HG03025 (cell line): ENCODE measurements around the gene CNTN6.

Experiments used
- ATAC-seq: cut with Tn5 transposase; IDR thresholded peaks from one replicate; pipeline ENCODE4 v1.9.1; 2021; ENCODE audit warnings: mild to moderate bottlenecking, moderate library complexity; ENCODE audit not compliant: unreplicated experiment, low FRiP score

Gene CNTN6

GRCh38 chr3:1171320-1171719, 78.5 kb downstream of the CNTN6 start:
- no peak for ATAC-seq

GRCh38 chr3:1172644-1173043, 79.8 kb downstream of the CNTN6 start:
- ATAC-seq, result no peak

GRCh38 chr3:1179146-1179545, 86.3 kb downstream of the CNTN6 start:
- no peak for ATAC-seq

GRCh38 chr3:1183320-1184048, 90.7 kb downstream of the CNTN6 start:
- ATAC-seq, result no peak

DNA sequence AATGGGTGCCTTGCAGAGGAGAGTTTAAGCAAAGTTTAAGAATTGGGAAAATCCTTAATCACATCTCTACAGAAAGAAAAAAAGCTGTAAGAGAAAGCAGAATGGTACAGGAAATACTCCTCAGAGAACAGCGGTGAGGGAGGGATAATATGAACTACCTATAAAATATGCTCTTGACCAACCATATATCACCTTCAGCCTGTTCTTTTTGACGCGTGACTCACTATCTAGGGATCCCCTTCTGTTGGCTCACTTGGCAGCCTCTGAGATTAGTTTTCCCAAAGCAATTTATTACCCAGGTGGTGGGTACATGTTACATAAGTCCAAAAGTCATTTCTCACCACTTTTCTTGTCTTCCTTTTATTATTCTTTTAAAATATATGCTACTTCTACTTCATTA, 97.7 kb downstream of the CNTN6 start:
- no peak for ATAC-seq

GRCh38 chr3:1191026-1191425, 98.2 kb downstream of the CNTN6 start:
- no peak for ATAC-seq

DNA sequence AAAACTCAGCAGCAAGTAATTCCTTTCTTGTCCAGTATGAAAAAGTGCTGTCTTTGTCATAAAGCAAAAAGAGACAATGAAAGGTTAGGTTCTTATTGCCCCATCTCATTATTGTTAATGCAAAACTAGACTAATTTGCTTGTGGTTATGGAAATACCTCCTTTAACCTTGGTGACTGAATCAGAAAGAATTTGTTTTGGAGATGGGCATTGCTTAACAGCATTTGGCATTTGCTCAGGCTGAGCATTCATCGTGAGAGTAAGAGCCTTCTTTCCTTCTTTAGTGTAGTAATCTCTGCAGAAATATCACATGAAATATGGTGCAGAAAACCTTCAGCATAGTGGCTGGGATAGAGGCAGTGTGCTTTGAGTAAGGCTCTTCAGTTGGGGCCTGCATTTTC, 103.1 kb downstream of the CNTN6 start:
- no peak for ATAC-seq

DNA sequence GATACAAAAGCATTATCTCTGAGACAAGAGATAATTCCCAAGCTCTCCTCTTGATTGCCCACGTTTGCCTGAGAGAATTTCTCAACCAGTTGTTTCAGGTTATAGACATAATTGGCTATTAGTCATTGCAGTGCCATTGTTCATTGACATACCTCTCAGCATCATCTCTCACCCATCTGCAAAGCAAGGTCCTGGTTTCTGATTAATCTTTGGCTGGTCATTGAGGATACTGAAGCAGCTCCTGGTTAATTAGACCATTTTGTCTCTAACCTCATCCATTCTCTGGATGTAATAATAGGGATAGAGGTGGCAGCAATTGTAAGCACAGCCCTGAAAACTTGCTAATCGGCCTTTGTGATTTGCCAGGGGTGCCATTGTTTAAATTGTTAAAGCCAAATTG, 104.2 kb downstream of the CNTN6 start:
- ATAC-seq, result no peak

DNA sequence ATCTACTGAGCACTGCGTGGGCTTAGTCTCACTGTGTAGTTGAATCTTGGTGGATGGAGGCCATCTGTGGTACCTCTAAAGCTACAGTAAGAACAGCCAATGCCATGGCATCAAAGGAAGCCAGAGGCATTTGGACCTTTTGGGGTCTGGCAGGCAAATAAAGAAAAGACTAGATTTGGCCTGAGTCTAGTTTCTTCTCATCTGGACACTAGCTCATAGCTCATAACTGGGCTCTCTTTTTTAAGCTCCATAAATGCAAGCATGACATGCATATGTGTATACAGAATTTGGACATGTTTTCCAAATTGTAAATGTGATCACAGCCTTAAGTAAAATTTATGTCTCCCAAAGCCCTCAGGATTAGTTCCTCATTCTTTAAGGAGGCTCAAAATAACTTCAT, 107.5 kb downstream of the CNTN6 start:
- ATAC-seq, result no peak

- no peak for ATAC-seq
Measured at GRCh38 chr3:1207904-1208303, 115.1 kb downstream of the CNTN6 start.

- ATAC-seq, result no peak
Measured at GRCh38 chr3:1214933-1215332, 122.1 kb downstream of the CNTN6 start.

- ATAC-seq, result no peak
Measured at GRCh38 chr3:1216856-1217255, 124.0 kb downstream of the CNTN6 start.

DNA sequence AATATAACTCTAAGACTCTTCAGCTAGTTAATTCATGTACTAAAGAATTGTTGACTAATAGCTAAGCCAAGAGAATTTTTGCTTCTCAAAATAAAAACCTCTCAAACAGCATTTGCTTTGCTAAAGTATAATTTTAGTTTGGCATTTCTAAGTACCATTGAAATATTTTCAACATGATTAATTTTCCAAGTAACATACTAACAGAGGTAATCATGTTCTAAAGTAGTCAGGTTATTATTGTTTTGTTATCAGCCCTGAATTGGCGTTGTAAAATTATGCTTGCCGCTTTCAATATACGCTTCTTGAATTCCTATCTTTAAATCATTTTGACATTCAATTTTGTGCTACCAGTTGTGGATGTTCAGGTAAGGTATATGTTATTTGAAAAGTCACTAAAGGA, 134.3 kb downstream of the CNTN6 start:
- ATAC-seq, result no peak

DNA sequence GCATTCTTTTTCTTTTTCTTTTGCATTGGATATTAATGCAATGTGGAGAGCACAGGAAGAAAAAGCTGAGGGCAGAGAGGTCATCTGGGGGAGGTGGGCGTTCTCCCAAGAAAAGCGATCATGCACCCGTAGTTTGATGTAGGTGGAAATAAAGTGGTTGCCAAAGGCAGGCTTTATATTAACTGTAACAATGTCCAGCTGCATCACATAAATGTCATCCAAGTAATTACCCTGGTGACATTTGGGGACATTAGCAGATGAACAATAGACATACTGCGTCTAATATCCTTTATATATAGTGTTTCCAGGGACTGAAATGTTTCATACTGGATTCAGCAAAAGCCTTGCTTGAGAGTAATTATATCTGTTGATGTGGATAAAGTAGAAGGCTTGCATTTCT, 135.5 kb downstream of the CNTN6 start:
- no peak for ATAC-seq

DNA sequence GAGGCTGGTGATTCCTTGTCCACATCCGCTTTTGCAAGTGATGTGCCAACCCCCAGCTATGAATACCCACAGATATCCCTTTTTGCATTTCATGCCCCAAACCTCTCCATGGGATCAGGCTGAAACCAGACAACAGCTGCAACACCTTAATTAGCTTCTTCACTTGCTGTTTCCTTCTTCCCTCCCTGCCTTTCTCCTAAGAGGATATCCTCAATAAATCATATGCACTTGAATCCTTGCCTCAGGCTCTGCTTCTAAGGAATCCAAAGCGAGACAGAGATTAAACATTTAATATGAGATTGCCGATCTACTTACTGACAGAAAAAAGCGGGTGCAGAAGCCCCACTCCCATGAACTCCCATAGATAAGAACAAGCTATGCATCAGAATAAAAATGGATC, 138.1 kb downstream of the CNTN6 start:
- ATAC-seq, result no peak

DNA sequence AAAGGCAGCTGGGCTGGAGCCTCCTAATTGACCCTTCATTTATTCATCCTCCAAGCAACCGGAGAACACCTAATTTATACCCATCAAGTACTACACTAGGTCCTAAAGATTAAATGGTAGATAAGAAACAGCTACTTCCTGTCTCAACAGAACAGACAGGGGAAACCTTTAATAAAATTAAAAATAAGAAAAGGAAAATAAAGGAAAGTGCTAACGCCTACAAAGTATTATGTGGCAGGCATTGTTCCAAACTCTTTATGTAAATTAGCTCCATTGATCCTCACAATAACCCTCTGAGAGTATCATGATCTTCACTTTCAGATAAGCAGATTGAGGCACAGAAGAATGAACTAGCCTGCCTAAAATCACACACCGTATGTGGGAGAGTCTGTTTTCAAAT, 139.5 kb downstream of the CNTN6 start:
- no peak for ATAC-seq

DNA sequence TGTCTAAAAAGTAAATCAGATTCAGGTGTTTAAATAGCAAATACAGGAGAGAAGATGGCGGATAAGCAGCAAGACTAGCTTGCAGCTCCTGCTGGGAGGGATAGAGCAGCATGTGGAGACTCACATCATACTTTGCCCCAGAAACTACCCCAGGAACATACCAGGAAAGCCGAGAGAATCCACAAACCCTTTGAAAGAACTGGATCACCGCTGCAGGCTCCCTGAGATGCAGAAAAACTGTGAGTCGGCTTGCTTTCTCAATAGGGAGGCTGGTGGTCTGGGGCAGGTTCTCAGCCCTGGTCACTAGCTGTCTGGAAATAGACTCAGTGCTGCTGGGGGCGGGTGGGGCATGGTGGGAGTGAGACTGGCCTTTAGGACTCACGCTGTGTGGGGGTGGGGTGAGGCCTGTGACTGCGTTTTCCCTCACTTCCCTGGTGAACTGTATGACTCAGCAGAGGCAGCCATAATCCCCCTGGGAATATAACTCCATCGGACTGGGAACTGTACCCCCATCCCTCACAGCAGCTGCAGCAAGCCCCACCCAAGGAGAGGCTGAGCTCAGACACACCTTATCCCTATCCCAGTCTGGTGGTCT, 142.8 kb downstream of the CNTN6 start:
- no peak for ATAC-seq

- no peak for ATAC-seq
Measured at GRCh38 chr3:1251282-1252060, 158.6 kb downstream of the CNTN6 start.

GRCh38 chr3:1252061-1252430, 159.2 kb downstream of the CNTN6 start:
- no peak for ATAC-seq

- no peak for ATAC-seq
Measured at GRCh38 chr3:1262246-1262645, 169.4 kb downstream of the CNTN6 start.

DNA sequence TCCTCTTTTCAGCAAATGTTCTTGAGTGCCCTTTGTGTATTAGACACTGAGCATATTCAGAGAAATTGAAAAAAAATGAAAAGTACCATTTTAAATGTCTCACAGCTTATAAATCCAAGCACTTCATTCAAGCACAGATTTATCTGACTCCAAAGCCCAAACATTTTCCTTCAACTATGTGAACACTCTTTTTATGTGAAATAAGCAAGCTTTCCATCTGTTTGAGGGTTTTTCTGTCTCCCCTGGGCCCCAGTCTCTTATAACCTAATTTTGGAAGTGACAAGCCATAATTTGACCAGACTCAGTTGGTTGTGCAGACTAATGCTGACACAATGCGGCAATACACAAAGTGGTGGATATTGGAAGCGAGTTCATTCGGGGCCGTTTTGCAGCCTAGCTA, 170.3 kb downstream of the CNTN6 start:
- ATAC-seq, result no peak

- ATAC-seq, result no peak
Measured at GRCh38 chr3:1269808-1270207, 177.0 kb downstream of the CNTN6 start.
